HG03575 (cell line): Measurements from ENCODE around the gene FUZ.

Source experiments
- ATAC-seq: cut with Tn5 transposase; IDR thresholded peaks from one replicate; pipeline ENCODE4 v1.9.1; 2021; ENCODE audit not compliant: unreplicated experiment, insufficient number of reproducible peaks, low FRiP score; ENCODE audit errors: extremely low read depth

The FUZ gene

GRCh38 chr19:49852631-49853126, 39.6 kb upstream of the FUZ start:
- no peak for ATAC-seq

- no peak for ATAC-seq
Measured at GRCh38 chr19:49851456-49852259, 38.6 kb upstream of the FUZ start.

GRCh38 chr19:49850487-49851342, 37.6 kb upstream of the FUZ start, which contains the start of gene PTOV1:
Gene PTOV1, plus strand, starts transcription at chr19:49851159.
- no peak for ATAC-seq

GRCh38 chr19:49850221-49850486, 37.1 kb upstream of the FUZ start:
- ATAC-seq: no peak

- no peak for ATAC-seq
Measured at GRCh38 chr19:49849433-49850220, 36.5 kb upstream of the FUZ start.

GRCh38 chr19:49848938-49849337, 35.8 kb upstream of the FUZ start:
- no peak for ATAC-seq

- ATAC-seq: no peak
Measured at GRCh38 chr19:49847731-49848696, 34.9 kb upstream of the FUZ start.

- no peak for ATAC-seq
Measured at GRCh38 chr19:49846408-49846807, 33.3 kb upstream of the FUZ start.

GRCh38 chr19:49845414-49845813, 32.3 kb upstream of the FUZ start:
- ATAC-seq: no peak

GRCh38 chr19:49844138-49845095, 31.3 kb upstream of the FUZ start:
- no peak for ATAC-seq

GRCh38 chr19:49843265-49843664, 30.2 kb upstream of the FUZ start:
- no peak for ATAC-seq

GRCh38 chr19:49840736-49841249, 27.7 kb upstream of the FUZ start:
- ATAC-seq: no peak

GRCh38 chr19:49840321-49840720, 27.2 kb upstream of the FUZ start:
- ATAC-seq: no peak

- ATAC-seq: no peak
Measured at GRCh38 chr19:49839713-49840112, 26.6 kb upstream of the FUZ start.

GRCh38 chr19:49838885-49839588, 25.9 kb upstream of the FUZ start:
- no peak for ATAC-seq

- ATAC-seq: no peak
Measured at GRCh38 chr19:49837425-49837824, 24.3 kb upstream of the FUZ start.

GRCh38 chr19:49837009-49837310, 23.9 kb upstream of the FUZ start:
- no peak for ATAC-seq
